ENCODE measurements around the gene CDK10.

CDK10 gene

DNA sequence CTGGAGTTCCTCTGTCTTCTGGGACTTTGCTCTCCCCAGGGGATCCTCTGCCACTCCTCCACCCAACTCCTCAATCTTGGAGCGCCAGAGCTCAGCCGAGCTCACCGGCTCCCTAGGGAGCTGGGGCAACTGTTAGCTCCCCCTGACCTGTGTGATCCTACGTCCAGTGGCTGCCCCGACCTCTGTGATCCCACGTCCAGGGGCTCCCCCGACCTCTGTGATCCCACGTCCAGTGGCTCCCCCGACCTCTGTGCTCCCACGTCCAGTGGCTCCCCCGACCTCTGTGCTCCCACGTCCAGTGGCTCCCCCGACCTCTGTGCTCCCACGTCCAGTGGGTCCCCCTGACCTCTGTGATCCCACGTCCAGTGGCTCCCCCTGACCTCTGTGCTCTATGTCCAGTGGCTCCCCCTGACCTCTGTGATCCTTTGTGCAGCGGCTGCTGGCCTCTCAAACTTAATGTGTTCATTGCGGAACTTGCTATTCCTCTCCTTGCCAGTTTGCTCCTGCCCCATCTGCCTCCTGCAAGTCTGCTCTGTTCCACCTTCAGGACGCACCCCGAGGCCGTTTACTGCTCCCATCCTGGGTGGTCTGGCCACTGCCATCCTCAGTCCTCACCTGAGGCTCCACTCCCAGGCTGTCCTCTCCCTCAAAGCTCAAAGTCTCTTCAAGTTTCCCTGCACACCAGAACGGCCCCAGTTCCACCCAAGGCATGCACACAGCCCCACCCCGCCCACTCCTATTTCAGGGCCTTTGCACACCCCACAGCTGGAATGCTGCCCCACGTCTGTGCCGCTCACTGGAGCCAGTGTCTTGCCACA, 31.4 kb downstream of the CDK10 start:
- no peak for DNase-seq (ENCODE audit: extremely low read depth, insufficient read length)
- no peak overlapping the region for H3K4me3 ChIP-seq (replicated peaks; ENCODE audit: low read depth, low read length)
- no peaks in the 10 kb centered on the region for H3K27me3 ChIP-seq (replicated peaks; ENCODE audit: control insufficient read depth, insufficient read depth, low read length)
- H3K36me3 ChIP-seq (ENCODE audit: control insufficient read depth, insufficient read depth, low read length) = peaks cover 4% of the 10 kb centered on the region
- TF ChIP-seq, protein P1, sequence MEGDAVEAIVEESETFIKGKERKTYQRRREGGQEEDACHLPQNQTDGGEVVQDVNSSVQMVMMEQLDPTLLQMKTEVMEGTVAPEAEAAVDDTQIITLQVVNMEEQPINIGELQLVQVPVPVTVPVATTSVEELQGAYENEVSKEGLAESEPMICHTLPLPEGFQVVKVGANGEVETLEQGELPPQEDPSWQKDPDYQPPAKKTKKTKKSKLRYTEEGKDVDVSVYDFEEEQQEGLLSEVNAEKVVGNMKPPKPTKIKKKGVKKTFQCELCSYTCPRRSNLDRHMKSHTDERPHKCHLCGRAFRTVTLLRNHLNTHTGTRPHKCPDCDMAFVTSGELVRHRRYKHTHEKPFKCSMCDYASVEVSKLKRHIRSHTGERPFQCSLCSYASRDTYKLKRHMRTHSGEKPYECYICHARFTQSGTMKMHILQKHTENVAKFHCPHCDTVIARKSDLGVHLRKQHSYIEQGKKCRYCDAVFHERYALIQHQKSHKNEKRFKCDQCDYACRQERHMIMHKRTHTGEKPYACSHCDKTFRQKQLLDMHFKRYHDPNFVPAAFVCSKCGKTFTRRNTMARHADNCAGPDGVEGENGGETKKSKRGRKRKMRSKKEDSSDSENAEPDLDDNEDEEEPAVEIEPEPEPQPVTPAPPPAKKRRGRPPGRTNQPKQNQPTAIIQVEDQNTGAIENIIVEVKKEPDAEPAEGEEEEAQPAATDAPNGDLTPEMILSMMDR (IDR thresholded peaks at IDR 0.05; ENCODE audit: insufficient read depth, low read length, poor library complexity, severe bottlenecking) = no peak

DNA sequence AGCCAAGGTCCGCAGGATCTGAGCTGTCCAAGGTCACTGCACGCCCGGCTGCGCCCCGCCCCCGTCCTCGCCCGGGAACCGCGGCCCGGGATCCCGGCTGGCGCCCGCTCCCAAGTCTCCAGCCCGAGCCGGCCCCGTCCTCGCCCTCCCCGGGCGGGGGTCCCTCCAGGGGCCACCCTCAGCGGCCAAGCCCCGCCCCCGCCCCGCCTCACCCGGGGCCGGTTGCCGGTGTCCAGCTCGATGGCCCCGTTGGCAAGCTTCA, 34.0 kb downstream of the CDK10 start:
- TF ChIP-seq, protein P1 (IDR thresholded peaks at IDR 0.05; ENCODE audit: insufficient read depth, low read length, poor library complexity, severe bottlenecking) = no peak
- peaks cover 14% of the 10 kb centered on the region for H3K36me3 ChIP-seq (ENCODE audit: control insufficient read depth, insufficient read depth, low read length)

DNA sequence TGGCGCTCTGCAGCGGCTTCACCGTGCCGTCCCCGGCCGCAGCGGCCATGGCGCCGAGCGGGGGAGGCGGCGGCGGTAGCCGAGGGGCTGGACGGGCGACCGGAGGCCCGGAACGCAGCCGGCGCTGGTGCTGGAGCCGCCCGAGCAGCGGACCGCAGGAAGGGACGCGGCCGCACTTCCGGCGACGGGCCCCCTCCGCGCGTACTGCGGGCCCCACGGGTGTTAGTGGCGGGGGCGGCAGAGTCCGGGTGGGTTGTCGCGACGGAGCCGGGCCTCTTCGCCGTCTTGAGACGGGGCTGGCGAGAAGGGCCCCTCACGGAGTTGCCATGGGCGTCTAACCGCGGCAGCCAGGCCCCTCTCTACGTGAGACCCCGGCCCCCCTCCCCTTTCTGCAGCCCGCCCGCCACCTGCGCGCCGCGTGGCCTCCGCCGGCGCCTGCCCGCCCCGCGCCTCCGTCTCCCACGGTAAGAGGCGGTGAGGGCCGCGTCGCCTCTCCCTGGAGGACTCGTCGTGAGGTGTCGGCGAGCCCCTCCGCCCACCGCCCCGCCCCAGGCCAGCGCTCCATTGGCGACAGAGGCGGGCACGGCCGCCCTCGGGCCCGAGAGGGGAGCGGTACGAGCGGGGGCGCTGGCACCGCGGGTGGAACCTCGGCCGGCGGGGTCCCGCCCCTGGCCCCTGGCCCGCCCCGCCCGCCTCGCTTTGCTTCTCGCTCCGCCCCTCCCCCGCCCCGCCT, 34.5 kb downstream of the CDK10 start, which contains the start of the genes VPS9D1 and ZNF276:
Gene VPS9D1, minus strand, starts transcription at position 86 of the 733 bp plus-strand sequence. Its CDS starts 37 bp downstream, at position 49.
Gene ZNF276, plus strand, starts transcription at position 725 of the 733 bp plus-strand sequence. CDS start 104 bp downstream, outside the sequence.
- no peaks in the 10 kb centered on the region for H3K27me3 ChIP-seq (replicated peaks; ENCODE audit: control insufficient read depth, insufficient read depth, low read length)
- TF ChIP-seq, protein P1 (IDR thresholded peaks at IDR 0.05; ENCODE audit: insufficient read depth, low read length, poor library complexity, severe bottlenecking) = no peak
- peak; percentile 87 for DNase-seq (ENCODE audit: extremely low read depth, insufficient read length)
- H3K4me3 ChIP-seq (replicated peaks; ENCODE audit: low read depth, low read length) = peak within 1 kb of the TSS; percentile 78
- H3K36me3 ChIP-seq (ENCODE audit: control insufficient read depth, insufficient read depth, low read length) = peaks cover 14% of the 10 kb centered on the region

More for the DNA sequence above, 34.0 kb downstream of the CDK10 start:
- Histone ChIP-seq H3K27me3 (replicated peaks; ENCODE audit: control insufficient read depth, insufficient read depth, low read length) (no peaks in the 10 kb centered on the region), H3K4me3 (replicated peaks; ENCODE audit: low read depth, low read length) (peak overlapping the region; percentile 78)
- DNase-seq (ENCODE audit: extremely low read depth, insufficient read length) = no peak

DNA sequence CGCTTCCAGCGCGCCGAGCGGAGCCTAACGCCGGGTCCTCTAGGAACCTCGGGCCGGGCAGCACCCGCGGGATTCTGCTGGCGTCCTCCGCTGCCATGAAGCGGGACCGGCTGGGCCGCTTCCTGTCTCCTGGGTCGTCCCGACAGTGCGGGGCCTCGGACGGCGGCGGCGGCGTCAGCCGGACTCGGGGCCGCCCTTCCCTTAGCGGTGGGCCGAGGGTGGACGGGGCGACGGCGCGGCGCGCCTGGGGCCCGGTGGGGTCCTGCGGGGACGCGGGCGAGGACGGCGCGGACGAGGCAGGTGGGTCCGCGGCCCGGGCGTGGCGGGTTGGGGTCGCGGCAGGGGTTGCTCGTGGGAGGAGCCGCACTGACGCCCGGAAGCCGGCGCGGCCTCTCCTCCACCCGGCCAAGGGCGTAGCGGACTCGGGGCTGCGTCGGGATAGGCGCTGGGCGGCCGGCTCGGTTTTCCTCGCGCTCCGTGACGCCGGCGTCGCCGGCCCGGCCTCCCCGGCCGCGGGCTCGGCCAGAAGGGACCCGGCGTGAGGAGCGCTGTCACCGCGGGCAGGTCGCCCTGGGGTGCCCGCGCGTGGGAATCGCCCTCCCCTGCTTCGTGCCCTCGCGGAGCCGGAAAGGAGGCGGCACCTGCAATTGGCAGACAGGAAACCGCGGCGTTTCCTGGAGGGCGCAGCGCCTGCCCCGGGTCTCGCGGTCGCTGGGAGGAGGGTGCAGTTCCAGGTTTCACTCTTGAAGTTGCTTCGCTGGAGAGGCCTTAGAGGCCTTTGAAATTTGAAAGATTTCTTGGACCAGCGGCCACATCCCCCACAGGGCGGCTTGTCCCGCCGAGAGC, 35.3 kb downstream of the CDK10 start:
- Histone ChIP-seq H3K27me3 (replicated peaks; ENCODE audit: control insufficient read depth, insufficient read depth, low read length) (no peaks in the 10 kb centered on the region), H3K36me3 (ENCODE audit: control insufficient read depth, insufficient read depth, low read length) (peaks cover 14% of the 10 kb centered on the region), H3K4me3 (replicated peaks; ENCODE audit: low read depth, low read length) (peak overlapping the region; percentile 78)
- TF ChIP-seq, protein P1 (IDR thresholded peaks at IDR 0.05; ENCODE audit: insufficient read depth, low read length, poor library complexity, severe bottlenecking) = no peak
- DNase-seq (ENCODE audit: extremely low read depth, insufficient read length) = peak; percentile 82

DNA sequence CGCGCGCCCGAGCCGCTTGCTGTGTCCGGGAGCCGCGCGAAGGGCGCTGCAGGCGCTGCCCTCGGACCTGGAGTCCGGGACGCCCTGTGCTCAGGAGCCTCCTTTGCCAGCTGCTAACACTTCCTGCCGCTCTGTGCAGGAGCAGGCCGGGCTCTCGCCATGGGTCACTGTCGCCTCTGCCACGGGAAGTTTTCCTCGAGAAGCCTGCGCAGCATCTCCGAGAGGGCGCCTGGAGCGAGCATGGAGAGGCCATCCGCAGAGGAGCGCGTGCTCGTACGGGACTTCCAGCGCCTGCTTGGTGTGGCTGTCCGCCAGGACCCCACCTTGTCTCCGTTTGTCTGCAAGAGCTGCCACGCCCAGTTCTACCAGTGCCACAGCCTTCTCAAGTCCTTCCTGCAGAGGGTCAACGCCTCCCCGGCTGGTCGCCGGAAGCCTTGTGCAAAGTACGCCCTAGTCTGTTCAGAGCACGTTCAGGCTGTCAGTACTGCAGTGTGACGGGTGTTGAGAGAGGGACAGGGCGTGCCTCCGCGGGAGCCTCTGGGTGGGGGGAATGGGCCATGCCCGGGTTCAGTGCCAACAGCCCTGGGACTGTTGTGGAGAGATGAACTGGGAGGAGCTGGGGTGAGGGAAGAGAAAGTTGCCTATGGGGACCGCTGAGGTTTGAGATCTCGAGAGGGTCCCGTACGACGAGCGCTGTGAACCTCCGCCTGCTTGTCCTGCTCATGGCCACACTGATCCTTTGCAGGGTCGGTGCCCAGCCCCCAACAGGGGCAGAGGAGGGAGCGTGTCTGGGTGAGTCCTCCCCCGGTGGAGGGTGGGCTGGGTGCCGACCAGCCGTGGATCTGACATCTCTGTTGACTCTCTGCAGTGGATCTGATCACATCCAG, 36.1 kb downstream of the CDK10 start:
- TF ChIP-seq, protein P1 (IDR thresholded peaks at IDR 0.05; ENCODE audit: insufficient read depth, low read length, poor library complexity, severe bottlenecking) = no peak
- H3K27me3 ChIP-seq (replicated peaks; ENCODE audit: control insufficient read depth, insufficient read depth, low read length) = no peaks in the 10 kb centered on the region
- H3K4me3 ChIP-seq (replicated peaks; ENCODE audit: low read depth, low read length) = peak overlapping the region; percentile 78
- peaks cover 18% of the 10 kb centered on the region for H3K36me3 ChIP-seq (ENCODE audit: control insufficient read depth, insufficient read depth, low read length)
- DNase-seq (ENCODE audit: extremely low read depth, insufficient read length) = peak; percentile 68

All from GM06990 (cell line).